HG02623 (cell line): ENCODE measurements around the gene MAMLD1.
A peak's percentile ranks its signal among the peaks of the same experiment; 100 is the strongest.

Experiments used
- ATAC-seq: cut with Tn5 transposase; IDR thresholded peaks from one replicate; pipeline ENCODE4 v1.9.1; 2021; ENCODE audit warnings: moderate library complexity; ENCODE audit not compliant: unreplicated experiment

Gene MAMLD1

DNA sequence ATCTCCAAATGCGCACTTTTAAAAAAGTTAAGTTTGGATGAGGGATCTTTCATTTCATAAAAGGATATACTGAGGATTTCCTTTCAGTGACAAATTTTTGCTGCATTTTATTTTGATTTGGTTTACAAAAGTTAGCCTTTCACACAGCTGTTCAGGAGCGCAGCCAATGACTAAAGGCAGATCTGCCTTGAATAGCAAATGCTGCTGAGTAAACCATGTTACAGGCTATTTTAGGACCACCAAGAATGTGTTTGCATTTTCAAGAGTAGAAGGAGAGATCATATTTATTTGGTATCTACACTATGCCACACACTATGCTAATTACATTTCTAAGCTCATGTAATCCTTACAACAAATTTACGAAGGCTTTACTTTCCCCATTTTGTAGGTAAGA is 92.1 kb downstream of the MAMLD1 start:
- no peak for ATAC-seq

DNA sequence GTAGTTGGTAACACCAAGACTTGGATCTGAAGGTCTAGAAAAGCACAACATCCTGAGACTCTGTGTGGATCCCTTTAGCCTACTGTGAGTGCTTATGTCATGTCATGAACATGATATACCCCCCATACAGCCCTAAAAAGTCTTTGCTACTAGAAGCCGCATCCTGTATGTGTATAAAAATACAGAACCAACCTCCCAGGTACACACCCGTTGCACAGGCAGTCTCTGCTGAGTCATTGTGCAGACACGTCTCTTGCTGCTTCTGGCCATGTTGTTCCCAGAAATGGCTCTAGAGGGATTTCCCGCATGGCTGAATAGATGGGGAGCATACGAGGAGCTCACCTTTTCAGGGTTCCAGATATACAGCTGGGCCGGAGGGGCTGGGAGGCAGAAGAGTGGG is 93.3 kb downstream of the MAMLD1 start:
- ATAC-seq = no peak

DNA sequence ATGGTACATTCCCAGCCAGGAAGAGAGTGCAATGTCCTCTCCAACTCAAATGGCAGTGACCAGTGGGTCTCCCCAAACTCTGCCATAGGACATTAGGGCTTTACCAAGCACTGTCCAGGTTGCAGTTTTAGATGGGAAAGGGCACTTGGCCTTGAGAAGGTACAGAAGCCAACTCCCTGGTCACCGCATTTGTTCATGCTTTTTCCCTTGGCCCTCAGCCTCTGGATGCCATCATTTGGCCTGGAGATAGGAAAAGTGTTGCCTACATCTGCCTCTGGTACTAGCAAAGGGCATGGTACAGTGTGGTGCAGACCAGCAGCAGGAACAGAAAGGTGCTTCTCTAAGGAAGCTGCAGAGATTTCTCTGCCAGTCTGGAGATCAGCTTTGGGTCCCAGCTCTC is 93.8 kb downstream of the MAMLD1 start:
- ATAC-seq = no peak

DNA sequence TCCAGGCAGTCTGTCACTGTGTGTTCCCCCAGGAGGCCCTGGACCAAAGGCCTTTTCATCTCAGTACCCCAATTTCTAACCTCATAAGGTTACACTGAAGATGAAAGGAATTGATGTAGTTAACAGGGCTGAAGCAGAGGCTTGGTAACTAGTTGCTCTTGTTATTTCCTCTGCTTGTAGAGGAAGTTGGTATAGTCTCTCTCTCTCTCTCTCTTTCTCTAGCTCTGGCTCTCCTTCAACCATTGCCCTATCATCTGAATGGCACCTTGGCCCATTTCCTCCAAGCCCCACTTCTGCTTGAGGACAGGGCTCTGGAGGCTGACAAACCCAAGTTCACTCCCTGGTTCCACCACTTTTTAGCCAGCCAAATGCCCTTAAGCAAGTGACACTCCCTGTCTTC is 96.1 kb downstream of the MAMLD1 start:
- ATAC-seq = no peak

GRCh38 chrX:150460063-150460462 is 96.9 kb downstream of the MAMLD1 start:
- no peak for ATAC-seq

GRCh38 chrX:150460781-150461180 is 97.7 kb downstream of the MAMLD1 start:
- no peak for ATAC-seq

DNA sequence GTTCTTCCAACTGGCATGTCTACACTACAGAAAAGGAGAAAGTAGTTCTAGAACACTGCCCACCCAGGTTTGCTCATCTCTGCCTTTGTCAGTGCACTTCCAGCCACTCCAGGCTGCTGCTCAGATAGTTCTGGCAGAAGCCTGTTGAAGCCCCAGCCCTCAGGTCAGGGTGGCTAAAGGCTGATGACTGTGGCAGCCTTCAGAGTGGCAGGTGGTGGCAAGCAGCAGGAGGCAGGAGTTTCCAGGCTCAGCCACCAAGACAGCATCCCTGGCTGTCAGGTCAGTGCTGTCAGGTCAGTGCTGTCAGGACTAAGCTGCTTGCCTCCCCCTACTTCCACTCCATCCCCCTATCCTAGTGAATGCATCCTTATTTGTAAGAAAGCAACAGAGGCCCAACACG is 100.4 kb downstream of the MAMLD1 start:
- ATAC-seq = no peak

DNA sequence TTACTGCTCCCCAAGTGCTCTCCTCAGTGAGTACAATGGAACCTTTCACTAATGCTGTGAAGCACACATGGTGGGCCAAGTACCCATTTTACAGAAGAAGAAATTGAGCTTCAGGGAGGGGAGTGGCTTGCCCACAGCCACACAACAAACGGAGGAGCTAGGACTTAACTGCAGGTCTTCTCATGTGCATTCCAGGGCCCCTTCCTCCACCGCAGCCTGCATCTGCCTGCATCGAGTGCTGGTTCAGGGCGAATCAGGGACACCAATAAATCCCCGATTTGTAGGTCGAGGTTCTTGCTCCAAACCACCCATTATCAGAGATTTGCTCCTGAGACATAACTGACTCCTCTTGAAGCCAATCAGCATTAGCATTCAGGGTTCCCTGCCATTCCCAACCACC is 100.9 kb downstream of the MAMLD1 start:
- ATAC-seq = no peak

GRCh38 chrX:150465326-150465725 is 102.2 kb downstream of the MAMLD1 start:
- ATAC-seq = no peak

DNA sequence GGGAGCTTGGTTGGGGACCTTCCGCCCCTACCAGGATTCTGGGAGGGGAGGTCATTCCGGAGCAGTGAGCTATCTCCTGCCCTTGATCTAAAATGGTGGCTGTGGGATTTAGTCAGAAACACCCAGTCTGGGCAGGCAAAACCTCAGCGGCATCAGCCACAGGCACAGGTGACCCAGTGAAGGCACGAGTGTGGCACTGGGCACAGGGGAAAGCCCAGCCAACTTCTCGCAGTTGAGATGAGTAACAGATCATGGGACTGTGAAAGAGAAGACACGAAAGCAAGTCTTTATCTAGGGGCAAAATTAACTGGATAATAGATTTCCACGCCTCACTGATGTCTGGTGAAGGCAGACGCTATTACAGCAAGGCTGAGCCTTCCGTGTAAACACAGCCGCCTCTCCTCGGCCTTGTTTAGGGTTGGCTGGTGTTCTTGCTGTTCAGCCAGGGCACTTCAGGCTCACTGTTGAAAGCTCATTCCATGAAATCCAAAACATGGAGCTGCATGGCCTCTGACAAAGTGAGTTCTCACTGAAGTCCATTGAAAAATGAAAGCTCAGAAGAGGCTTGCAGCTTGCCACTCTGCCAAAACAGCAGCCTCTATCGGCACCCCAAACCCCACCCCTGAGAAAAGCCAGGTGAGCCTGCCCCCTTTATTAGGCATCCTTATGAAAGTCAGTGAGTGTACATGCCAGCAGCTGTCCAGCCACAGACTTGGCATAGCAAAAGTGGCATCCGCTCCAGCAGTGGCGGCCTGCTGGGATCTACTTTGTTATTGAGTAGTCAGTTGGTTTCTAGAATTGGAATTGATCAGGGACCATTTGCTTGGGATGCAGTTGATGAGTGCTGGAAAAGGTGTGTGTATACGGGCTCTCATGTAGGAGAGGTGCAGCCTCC is 103.0 kb downstream of the MAMLD1 start:
- ATAC-seq = no peak

DNA sequence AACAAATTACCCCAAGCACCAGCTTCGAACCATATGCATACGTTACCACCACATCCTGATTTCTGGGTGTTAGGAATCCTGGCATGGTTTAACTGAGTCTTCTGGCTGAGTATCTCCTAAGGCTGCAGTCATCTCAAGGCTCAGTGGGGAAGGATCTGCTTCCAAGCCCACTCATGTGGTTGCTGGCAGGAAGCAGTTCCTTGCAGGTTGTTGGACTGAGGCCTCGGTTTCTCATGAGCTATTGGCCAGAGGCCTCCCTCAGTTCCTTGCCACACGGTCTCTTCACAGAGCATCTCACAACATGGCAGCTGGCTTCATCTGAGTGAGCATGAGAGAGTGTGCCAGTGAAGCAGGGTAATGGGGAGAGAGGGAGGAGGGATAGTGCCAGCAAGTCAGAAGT is 109.2 kb downstream of the MAMLD1 start:
- no peak for ATAC-seq

DNA sequence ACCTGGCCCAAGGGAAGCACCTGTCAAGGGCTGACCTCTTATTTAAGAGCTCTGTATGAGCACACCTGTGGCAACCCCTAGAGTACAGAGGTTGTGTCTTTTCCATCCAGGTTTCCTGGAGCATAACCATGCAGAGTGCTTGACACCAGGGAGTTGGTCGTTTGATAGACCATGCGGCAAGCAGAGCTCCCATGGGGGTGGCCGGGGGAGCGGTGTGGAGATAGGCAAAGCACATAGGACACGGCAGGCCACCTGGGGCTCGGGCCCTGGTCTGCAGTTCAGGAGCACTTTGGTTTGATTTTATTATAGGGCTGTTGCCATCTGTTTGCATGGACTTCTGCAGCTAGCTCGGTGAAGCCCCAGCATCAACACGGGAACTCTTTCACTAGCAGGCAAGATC is 110.3 kb downstream of the MAMLD1 start:
- no peak for ATAC-seq

DNA sequence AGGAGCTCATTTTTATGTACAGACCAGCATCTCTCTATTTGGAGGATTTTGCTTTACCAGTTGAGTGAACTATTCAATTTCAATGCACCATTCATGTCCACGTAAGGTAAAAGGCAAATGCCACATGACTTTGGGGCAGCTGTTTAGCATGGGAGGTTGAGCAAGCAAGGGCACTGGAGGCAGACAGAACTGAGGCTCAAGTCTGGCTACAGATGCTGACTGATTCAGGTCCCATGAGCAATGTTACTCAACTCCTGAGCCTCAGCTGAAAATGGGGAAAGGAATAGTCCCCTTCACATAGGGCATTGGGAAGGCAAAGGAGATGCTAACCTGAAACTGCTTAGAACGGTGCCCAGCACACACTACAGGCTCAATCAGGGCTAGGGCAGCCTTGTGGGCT is 112.3 kb downstream of the MAMLD1 start:
- no peak for ATAC-seq

DNA sequence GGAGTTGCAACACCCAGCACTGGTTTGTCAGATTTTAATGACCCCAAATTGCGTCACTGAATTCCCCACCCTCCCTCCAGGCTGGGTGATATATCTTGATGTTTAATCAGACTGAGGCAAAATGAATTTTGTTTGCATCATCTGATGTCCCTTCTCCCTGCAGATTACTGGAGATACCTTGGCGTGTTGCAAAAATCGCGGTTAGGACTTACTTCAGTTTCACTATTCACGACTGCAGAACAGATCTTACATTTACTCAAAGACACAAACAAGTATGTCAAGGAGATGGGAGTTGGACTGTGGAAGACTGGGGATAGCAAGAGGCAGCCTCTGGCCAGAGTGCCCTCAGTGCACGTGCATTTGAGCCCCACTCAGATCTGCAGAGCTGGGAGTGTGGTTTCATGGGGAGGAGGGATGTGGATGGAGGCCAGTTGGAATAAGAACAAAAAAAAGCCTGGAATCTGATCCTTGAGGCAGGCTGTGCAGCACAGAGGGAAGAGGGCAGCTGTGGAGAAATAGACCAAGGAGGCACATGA is 113.1 kb downstream of the MAMLD1 start:
- ATAC-seq = no peak

GRCh38 chrX:150477371-150477770 is 114.3 kb downstream of the MAMLD1 start:
- no peak for ATAC-seq

DNA sequence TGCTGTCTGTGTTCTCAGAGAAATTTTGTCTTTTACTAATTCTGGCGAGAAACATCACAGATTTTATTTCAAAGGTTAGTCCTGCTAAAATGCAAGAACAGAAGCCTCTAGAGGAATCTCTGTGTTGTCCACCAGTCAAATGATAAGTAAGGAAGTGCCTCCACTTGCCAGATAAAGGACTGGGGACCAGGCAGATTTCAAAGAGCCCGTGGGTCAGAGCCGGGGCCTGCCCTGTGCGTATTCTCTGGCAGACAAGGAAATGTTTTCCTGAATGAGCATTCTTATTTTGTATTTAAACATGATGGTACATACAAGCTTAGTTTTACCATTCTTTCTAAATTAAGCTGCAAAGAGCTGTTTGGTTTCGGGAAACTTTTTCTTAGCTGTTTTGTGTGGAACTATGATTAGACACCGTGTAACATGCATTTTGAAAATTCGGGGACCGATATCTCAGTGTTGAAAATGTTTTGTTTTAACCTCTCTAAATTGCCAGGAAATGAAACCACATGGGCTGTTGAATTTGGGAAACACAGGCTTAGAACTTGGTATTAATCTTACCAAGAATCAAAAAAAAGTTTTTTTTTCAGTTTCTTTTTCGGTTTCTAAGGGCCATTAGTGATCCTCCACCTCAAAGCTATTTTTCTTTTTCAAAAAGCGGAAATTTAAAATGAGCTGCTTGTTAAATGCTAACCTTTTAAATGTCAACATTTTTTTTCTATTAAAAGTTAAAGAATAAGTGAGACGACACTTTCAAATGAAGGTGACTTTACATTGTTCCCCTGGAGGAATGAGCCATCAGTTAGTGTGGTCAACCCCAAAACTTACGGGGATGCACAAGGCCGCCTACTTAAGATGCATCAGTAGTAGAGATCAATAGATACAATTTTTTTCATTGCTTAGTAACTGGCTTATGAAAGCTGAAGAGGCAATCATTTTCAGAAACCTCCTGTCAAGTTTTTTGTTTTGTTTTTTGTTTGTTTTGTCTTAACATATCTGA is 115.7 kb downstream of the MAMLD1 start:
- ATAC-seq = no peak

DNA sequence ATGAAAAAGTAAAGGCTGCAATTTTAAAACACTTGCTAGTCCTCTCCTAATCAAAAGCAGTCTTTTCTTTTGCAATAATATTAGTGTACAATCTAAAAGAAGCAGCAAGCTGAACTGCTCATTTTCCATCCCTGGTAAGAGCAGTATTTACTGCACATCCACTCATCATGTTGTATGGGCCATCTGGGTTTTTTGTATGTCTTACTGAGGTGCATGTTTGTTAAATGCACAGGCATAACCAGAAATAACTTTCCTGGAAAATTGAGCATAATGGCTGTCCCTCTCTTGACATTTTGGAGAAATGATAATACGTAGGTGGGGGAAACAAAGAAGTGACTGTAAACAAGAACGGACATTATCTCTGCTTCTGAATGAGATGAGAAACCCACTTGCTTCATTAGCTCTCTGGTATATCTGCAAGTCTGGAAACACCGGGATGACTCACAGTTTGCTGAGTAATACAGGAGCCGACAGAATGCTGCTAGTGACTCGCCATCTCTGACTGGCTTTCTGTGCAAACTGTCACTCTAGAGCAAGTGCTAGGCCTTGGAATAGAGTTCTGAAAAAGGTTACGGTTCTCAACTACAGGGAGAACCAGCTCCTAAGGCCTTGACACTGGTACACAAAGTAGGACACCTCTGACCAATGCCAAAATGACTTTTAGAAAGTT is 119.6 kb downstream of the MAMLD1 start:
- ATAC-seq = peak; percentile 63

DNA sequence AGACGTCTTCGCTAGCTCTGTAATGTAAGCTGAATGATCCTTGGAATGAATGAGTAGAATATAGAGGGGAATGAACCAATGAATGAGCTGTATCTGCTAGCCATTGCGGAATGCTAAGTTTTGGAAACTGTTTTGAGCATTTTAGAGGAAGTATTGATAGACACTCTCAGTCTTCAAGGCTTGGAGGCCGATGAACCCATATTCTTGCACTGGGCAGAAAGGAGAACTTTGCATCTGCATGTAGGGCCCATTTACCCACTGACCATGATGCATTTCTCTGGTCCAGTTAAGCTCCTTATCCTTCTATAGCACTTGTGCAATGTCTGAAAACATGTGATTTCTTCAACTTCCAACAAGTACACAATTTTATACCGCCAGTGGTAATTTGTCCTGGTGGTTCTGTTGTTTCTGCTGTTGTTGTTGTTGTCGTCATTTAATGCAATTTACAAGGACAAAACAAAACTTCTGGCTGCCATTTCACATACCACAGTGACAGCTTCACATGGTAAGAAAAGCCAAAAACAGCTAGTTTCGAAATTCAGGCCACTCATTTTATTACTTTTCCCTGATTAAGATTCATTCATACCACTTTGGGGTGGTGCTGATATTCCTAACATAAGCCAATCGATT is 120.4 kb downstream of the MAMLD1 start:
- no peak for ATAC-seq

- ATAC-seq = no peak
Observed at GRCh38 chrX:150486011-150486410, 122.9 kb downstream of the MAMLD1 start.

DNA sequence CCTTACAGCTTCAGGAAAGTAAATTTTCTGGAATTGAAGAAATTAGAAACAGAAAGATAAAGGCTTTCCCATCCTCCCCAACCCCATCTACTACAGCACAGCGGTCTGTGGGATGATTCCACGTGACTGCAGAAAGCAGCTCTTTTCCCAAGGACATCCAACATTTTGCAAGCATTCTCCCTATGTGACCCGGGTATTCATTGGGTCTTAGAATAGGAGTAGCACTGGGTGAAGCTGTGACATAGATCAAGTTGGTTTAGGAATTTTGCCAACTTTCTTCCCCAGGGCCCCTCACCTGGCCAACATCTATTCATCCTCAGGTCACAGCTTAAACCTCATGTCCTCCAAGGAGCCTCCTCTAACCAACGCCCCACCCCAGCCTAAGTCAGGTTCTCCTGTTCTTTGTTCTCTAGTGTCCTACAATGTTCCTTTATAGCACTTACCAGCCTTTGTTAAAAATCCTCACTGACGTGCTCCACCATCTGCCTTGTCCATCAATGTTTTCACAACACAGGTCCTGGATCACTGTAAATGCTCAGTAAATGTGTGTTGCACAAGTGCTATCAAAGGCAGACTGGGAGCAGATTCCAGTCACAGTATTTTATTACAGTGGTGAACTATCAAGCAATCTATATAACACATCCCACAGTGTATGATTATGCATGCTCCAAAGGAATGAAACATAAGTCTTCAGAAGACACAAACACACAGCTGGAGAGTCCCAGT is 124.4 kb downstream of the MAMLD1 start:
- no peak for ATAC-seq
